DOHH2 (cell line): ENCODE results near the gene CFAP53.

Source experiments
- H3F3A ChIP-seq: fragments of 200-600 bp; sonication (generic), shearing (Covaris generic); 2 replicates; pipeline ENCODE4 v1.6.0; 2016; ENCODE audit warnings: antibody characterized with exemption, mild to moderate bottlenecking; ENCODE audit not compliant: control insufficient read depth, insufficient read depth
- H3K27ac ChIP-seq: fragments of 200-600 bp; sonication (generic); 2 replicates; pipeline ENCODE4 v1.5.1; 2014; ENCODE audit warnings: low read depth, mild to moderate bottlenecking, low read length, moderate library complexity
- H3K27me3 ChIP-seq: fragments of 200-600 bp; sonication (generic); 2 replicates; pipeline ENCODE4 v1.6.1; 2014; ENCODE audit warnings: mild to moderate bottlenecking, low read length, mixed read lengths; ENCODE audit not compliant: control insufficient read depth
- H3K36me3 ChIP-seq: fragments of 200-600 bp; sonication (generic); 2 replicates; pipeline ENCODE4 v1.6.1; 2014; ENCODE audit warnings: mild to moderate bottlenecking, low read length, moderate library complexity, mixed read lengths; ENCODE audit not compliant: control insufficient read depth
- H3K4me1 ChIP-seq: fragments of 200-600 bp; sonication (generic); 2 replicates; pipeline ENCODE4 v1.6.1; 2014; ENCODE audit warnings: mild to moderate bottlenecking, low read length, mixed read lengths; ENCODE audit not compliant: control insufficient read depth
- H3K4me2 ChIP-seq: fragments of 200-600 bp; sonication (generic); 2 replicates; pipeline ENCODE4 v1.6.0; 2014; ENCODE audit warnings: mild to moderate bottlenecking, low read length, moderate library complexity
- H3K4me3 ChIP-seq: fragments of 200-600 bp; sonication (generic); 2 replicates; pipeline ENCODE4 v1.5.1; 2014; ENCODE audit warnings: mild to moderate bottlenecking, low read length, mixed read lengths
- H3K79me2 ChIP-seq: fragments of 200-600 bp; sonication (generic); 2 replicates; pipeline ENCODE4 v1.6.1; 2014; ENCODE audit warnings: mild to moderate bottlenecking, low read length, mixed read lengths; ENCODE audit not compliant: control insufficient read depth
- H3K9me2 ChIP-seq: fragments of 200-600 bp; sonication (generic); replicated peaks from 2 replicates; pipeline ENCODE4 v1.6.1; 2014; ENCODE audit warnings: mild to moderate bottlenecking, low read length, mixed read lengths; ENCODE audit not compliant: control insufficient read depth
- H3K9me3 ChIP-seq: fragments of 200-600 bp; sonication (generic); 2 replicates; pipeline ENCODE4 v1.6.1; 2014; ENCODE audit warnings: antibody characterized with exemption, low read length, mixed read lengths; ENCODE audit not compliant: control insufficient read depth, insufficient read depth
- H4K20me1 ChIP-seq: fragments of 200-600 bp; sonication (generic); 2 replicates; pipeline ENCODE4 v1.6.0; 2014; ENCODE audit warnings: low read depth, mild to moderate bottlenecking, antibody characterized with exemption, low read length, moderate library complexity; ENCODE audit not compliant: control insufficient read depth, insufficient read depth
- EZH2phosphoT487 ChIP-seq: fragments of 200-600 bp; sonication (generic); IDR thresholded peaks from 2 replicates; pipeline ENCODE4 v1.6.1; 2017; ENCODE audit warnings: borderline replicate concordance, mild to moderate bottlenecking, antibody characterized with exemption, low read length, moderate library complexity, mixed read lengths
- TF ChIP-seq, protein P1 (sequence below): fragments of 200-600 bp; sonication (generic); IDR thresholded peaks from one replicate; pipeline ENCODE4 v1.5.1; 2014; ENCODE audit warnings: antibody characterized with exemption, mild to moderate bottlenecking, low read depth, low read length; ENCODE audit not compliant: poor library complexity, severe bottlenecking

Gene CFAP53

DNA sequence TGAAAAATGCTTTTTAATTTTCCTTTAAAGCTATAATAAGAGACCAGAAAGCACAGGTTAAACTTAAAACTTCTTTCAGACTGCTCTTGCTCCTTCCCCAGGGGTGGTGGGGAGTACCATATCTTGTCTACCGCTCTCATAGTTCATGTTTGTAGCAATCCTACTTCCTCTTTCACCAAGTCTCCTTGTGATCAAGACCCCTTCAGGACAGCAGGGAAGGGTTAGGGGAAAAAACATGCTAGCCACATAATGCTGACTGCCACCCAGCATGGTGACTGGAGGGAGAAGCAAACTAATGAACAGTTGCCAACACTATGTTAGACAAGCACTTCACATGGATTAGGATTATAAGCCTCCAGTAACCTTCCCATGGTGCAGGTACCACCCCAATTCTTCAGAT, 79.9 kb downstream of the CFAP53 start:
- Histone ChIP-seq H3F3A (no peaks in the 10 kb centered on the region), H3K27ac (no peak overlapping the region), H3K79me2 (no peaks in the 10 kb centered on the region), H3K9me2 (no peaks in the 10 kb centered on the region), H4K20me1 (no peaks in the 10 kb centered on the region), H3K27me3 (peaks cover 11% of the 10 kb centered on the region), H3K9me3 (no peaks in the 10 kb centered on the region), H3K4me3 (no peak overlapping the region), H3K36me3 (no peaks in the 10 kb centered on the region), H3K4me2 (no peak overlapping the region), H3K4me1 (no peaks in the 10 kb centered on the region)
- no peak for TF ChIP-seq EZH2phosphoT487
- TF ChIP-seq, protein P1, sequence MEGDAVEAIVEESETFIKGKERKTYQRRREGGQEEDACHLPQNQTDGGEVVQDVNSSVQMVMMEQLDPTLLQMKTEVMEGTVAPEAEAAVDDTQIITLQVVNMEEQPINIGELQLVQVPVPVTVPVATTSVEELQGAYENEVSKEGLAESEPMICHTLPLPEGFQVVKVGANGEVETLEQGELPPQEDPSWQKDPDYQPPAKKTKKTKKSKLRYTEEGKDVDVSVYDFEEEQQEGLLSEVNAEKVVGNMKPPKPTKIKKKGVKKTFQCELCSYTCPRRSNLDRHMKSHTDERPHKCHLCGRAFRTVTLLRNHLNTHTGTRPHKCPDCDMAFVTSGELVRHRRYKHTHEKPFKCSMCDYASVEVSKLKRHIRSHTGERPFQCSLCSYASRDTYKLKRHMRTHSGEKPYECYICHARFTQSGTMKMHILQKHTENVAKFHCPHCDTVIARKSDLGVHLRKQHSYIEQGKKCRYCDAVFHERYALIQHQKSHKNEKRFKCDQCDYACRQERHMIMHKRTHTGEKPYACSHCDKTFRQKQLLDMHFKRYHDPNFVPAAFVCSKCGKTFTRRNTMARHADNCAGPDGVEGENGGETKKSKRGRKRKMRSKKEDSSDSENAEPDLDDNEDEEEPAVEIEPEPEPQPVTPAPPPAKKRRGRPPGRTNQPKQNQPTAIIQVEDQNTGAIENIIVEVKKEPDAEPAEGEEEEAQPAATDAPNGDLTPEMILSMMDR: no peak

DNA sequence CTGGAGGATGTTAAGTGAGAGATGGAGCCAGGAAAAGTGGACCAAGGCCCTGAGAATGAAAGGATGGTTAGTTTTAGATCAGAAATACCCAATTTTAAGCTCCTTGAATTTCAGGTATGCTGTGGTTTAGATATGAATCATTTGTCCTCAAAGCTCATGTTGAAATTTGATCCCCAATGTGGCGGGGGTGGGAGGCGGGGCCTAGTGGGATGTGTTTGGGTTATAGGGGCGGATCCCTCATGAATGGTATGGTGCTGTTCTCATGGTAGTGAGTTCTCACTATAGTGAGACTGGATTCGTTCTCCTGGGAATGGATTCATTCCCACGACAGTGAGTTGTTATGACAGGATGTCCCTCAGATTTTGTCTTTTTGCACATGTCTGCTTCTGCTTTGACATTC, 82.7 kb downstream of the CFAP53 start:
- H4K20me1 ChIP-seq: no peaks in the 10 kb centered on the region
- H3K27me3 ChIP-seq: 0 out of 2 replicates have a peak, but pooled peaks cover 2% of the 10 kb centered on the region
- no peak overlapping the region for H3K27ac ChIP-seq
- H3K9me2 ChIP-seq: no peaks in the 10 kb centered on the region
- H3K79me2 ChIP-seq: no peaks in the 10 kb centered on the region
- H3F3A ChIP-seq: no peaks in the 10 kb centered on the region
- no peak for TF ChIP-seq EZH2phosphoT487
- TF ChIP-seq, protein P1: no peak
- no peak overlapping the region for H3K4me3 ChIP-seq
- no peaks in the 10 kb centered on the region for H3K36me3 ChIP-seq
- no peaks in the 10 kb centered on the region for H3K9me3 ChIP-seq
- no peak overlapping the region for H3K4me2 ChIP-seq
- no peaks in the 10 kb centered on the region for H3K4me1 ChIP-seq

DNA sequence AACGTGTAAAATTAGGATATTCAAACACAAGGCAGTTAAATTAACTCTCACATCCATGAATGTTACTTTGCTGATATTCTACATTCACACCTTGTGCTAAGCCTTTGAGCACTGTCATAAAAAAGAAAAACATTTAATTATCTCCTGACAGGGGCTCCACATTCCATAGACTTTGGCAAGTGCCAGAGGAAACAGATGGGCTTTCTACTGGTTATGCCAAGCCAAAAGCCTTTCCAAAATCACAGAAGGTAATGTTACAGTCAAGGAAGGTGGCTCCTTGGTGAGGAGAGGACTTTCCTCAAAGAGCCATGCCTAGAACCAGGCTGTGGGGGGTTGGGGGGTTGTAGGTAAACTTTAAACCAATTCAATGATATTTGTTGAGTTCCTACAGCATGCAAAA, 83.8 kb downstream of the CFAP53 start:
- Histone ChIP-seq H3K9me3 (no peaks in the 10 kb centered on the region), H3K4me3 (no peak overlapping the region), H3F3A (no peaks in the 10 kb centered on the region), H3K27ac (no peak overlapping the region), H3K27me3 (peaks cover 7% of the 10 kb centered on the region; the same call in 1 of the 2 replicates), H3K79me2 (no peaks in the 10 kb centered on the region), H4K20me1 (no peaks in the 10 kb centered on the region), H3K4me2 (no peak overlapping the region), H3K9me2 (no peaks in the 10 kb centered on the region), H3K4me1 (no peaks in the 10 kb centered on the region), H3K36me3 (no peaks in the 10 kb centered on the region)
- TF ChIP-seq, protein P1: no peak
- no peak for TF ChIP-seq EZH2phosphoT487

DNA sequence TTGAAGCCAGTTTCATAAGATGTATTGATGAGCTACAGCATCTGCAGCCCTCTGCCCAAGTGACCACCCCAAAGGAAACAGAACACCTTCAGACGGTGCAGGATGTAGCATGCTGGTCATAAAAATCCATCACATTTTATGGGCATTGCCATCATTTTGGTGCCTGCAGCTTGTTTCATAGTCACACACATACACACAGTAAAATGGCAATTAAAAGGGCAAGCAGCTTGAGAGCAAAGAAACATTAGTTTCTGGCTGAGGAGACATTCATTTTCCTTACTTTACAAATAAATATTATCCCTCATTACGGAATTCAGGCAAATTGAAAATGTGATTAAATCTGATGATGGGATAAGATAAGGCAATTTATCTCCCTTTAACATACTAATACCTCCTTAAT, 84.7 kb downstream of the CFAP53 start:
- no peak for TF ChIP-seq EZH2phosphoT487
- TF ChIP-seq, protein P1: no peak
- Histone ChIP-seq H3K27ac (no peak overlapping the region), H3K79me2 (no peaks in the 10 kb centered on the region), H3K36me3 (no peaks in the 10 kb centered on the region), H3K9me3 (no peaks in the 10 kb centered on the region), H3K4me1 (no peaks in the 10 kb centered on the region), H3K4me3 (no peak overlapping the region), H3K9me2 (no peaks in the 10 kb centered on the region), H4K20me1 (no peaks in the 10 kb centered on the region), H3K27me3 (peaks cover 12% of the 10 kb centered on the region), H3K4me2 (no peak overlapping the region), H3F3A (no peaks in the 10 kb centered on the region)
